Measurements from ENCODE around the gene MANF. TPM values are rescaled to one million over a fixed set of nuclear protein-coding genes. Genes with fewer than 3 reads are reported as not detected.
A peak's percentile ranks its signal among the peaks of the same experiment; 100 is the strongest.

Gene MANF
- total and polyA plus RNA-seq, 2 of the 13 experiments (the other 11 are each of a cell fraction or from before 2014, with no cell fraction given), result 55.4 to 269 TPM

DNA sequence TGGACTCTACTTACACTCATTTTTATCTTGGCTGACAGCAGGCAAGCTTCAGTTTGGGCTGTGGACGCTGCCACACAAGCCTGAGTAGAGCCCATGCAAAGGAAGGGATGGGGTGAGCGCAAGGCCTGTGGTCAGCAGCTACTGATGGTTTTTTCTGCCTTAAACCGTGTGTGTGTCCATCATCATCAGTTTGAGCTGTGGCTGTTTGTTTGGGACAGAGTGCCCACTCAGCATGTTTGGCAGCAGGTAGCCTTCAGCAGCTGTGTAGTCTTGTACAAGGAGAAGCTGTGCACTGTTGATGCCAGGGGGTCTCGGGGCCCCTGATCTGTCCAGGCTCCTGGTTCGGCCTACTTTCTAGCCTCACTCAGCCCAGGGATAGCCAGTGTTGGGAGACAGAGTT, 9.4 kb downstream of the MANF start:
- BruUV-seq (replicated peaks), result no TSS peak
- no peak overlapping the region for H3K4me3 ChIP-seq (replicated peaks in 1 of 3; ENCODE audit: insufficient read depth in 1 of 3, low read depth in 2 of 3, low read length in 3 of 3)
- no peak for ATAC-seq
- in situ Hi-C loops (cut with HindIII; ENCODE audit: extremely low pct_ligation_motif_present, low pct_unique_long_range_greater_than_20kb), result no loop called here
- H3K27ac ChIP-seq (ENCODE audit: extremely low read length, insufficient read depth, low read length), result no peak overlapping the region
- no peak overlapping the region for H3K9ac ChIP-seq (ENCODE audit: insufficient read depth, low read depth, low read length)
- peaks cover 44% of the 10 kb centered on the region for H3K4me1 ChIP-seq (ENCODE audit: insufficient read depth, low read length)
- DNase-seq (ENCODE audit: low spot score), result no peak
- H3K27me3 ChIP-seq (ENCODE audit: control insufficient read depth in 1 of 2, insufficient read depth in 2 of 2, low read length in 2 of 2), result no peaks in the 10 kb centered on the region
- H3K4me2 ChIP-seq (ENCODE audit: low read depth, low read length), result peak overlapping the region; percentile 52
- ChIA-PET CTCF (ENCODE audit: low intra/inter-chr PET ratio, low total read pairs) (no interaction called here), POLR2A (interaction anchor here (1.0 to 2.2 kb wide), 2 partner anchors 105 to 281 kb away, joined by 3 to 6 read pairs; partner anchors contain the start of gene DCAF1)
- H4K20me1 ChIP-seq (ENCODE audit: insufficient read depth, low read length), result peaks cover 20% of the 10 kb centered on the region
- WGBS (ENCODE audit: low lambda C conversion rate), result 86% methylated on average over 4 of the region's 5 CpGs
- peaks cover 20 to 57% of the 10 kb centered on the region in 2 experiments for H3K36me3 ChIP-seq (replicated peaks in 1 of 2; ENCODE audit: control insufficient read depth in 1 of 2, insufficient read depth in 2 of 2, low read length in 2 of 2)
- intact Hi-C loops (cut with micrococcal nuclease; ENCODE audit: unreplicated experiment), result no loop called here
- H3K9me3 ChIP-seq (ENCODE audit: low read length), result no peaks in the 10 kb centered on the region
- no peak overlapping the region for H2AFZ ChIP-seq (ENCODE audit: low read length)
- no peak for FAIRE-seq
- peaks cover 41% of the 10 kb centered on the region for H3K79me2 ChIP-seq (ENCODE audit: insufficient read depth, low read length)
- peak; percentile 55 for TF ChIP-seq AGO2 (optimal IDR thresholded peaks at IDR 0.05; ENCODE audit: low read depth, low read length)
- TF ChIP-seq, protein P1, sequence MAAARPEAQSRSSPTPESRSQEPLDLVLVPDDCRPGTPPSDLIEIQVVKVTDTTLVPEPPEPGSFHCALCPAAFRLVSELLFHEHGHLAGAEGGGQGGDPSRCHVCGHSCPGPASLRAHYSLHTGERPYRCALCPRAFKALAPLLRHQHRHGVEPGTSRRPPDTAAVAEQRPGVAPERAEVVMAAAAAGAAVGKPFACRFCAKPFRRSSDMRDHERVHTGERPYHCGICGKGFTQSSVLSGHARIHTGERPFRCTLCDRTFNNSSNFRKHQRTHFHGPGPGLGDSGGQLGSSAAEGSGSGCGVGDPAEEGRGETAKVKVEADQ (CRISPR knock-in tag; IDR thresholded peaks at IDR 0.05; ENCODE audit: borderline replicate concordance), result no peak
- TF ChIP-seq ZNF260 (CRISPR knock-in tag; IDR thresholded peaks at IDR 0.05; ENCODE audit: borderline replicate concordance, low read depth), result no peak
- no peak for TF ChIP-seq ZNF121 (CRISPR knock-in tag; IDR thresholded peaks at IDR 0.05)
- no peak for TF ChIP-seq DMAP1 (CRISPR knock-in tag; IDR thresholded peaks at IDR 0.05)
- TF ChIP-seq GPN1 (CRISPR knock-in tag; IDR thresholded peaks at IDR 0.05; ENCODE audit: borderline replicate concordance), result no peak
- no peak for TF ChIP-seq ZNF629 (CRISPR knock-in tag; conservative IDR thresholded peaks at IDR 0.05)
- TF ChIP-seq, protein P2, sequence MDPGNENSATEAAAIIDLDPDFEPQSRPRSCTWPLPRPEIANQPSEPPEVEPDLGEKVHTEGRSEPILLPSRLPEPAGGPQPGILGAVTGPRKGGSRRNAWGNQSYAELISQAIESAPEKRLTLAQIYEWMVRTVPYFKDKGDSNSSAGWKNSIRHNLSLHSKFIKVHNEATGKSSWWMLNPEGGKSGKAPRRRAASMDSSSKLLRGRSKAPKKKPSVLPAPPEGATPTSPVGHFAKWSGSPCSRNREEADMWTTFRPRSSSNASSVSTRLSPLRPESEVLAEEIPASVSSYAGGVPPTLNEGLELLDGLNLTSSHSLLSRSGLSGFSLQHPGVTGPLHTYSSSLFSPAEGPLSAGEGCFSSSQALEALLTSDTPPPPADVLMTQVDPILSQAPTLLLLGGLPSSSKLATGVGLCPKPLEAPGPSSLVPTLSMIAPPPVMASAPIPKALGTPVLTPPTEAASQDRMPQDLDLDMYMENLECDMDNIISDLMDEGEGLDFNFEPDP (CRISPR knock-in tag; conservative IDR thresholded peaks at IDR 0.05), result no peak
- TF ChIP-seq ZFY (CRISPR knock-in tag; IDR thresholded peaks at IDR 0.05), result 0 out of 2 replicates have a peak, but pooled peaks have one; percentile 19
- TF ChIP-seq RBAK (CRISPR knock-in tag; IDR thresholded peaks at IDR 0.05), result no peak
- TF ChIP-seq, protein P3, sequence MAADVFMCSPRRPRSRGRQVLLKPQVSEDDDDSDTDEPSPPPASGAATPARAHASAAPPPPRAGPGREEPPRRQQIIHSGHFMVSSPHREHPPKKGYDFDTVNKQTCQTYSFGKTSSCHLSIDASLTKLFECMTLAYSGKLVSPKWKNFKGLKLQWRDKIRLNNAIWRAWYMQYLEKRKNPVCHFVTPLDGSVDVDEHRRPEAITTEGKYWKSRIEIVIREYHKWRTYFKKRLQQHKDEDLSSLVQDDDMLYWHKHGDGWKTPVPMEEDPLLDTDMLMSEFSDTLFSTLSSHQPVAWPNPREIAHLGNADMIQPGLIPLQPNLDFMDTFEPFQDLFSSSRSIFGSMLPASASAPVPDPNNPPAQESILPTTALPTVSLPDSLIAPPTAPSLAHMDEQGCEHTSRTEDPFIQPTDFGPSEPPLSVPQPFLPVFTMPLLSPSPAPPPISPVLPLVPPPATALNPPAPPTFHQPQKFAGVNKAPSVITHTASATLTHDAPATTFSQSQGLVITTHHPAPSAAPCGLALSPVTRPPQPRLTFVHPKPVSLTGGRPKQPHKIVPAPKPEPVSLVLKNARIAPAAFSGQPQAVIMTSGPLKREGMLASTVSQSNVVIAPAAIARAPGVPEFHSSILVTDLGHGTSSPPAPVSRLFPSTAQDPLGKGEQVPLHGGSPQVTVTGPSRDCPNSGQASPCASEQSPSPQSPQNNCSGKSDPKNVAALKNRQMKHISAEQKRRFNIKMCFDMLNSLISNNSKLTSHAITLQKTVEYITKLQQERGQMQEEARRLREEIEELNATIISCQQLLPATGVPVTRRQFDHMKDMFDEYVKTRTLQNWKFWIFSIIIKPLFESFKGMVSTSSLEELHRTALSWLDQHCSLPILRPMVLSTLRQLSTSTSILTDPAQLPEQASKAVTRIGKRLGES (CRISPR knock-in tag; IDR thresholded peaks at IDR 0.05; ENCODE audit: borderline replicate concordance), result no peak
- TF ChIP-seq CEBPB (IDR thresholded peaks at IDR 0.05; ENCODE audit: borderline replicate concordance, low read depth, low read length), result no peak
- TF ChIP-seq KDM2A (CRISPR knock-in tag; IDR thresholded peaks at IDR 0.05; ENCODE audit: borderline replicate concordance, low read depth), result 0 out of 2 replicates have a peak, but pooled peaks have one; percentile 12
- no peak for TF ChIP-seq ZNF577 (CRISPR knock-in tag; IDR thresholded peaks at IDR 0.05; ENCODE audit: borderline replicate concordance, low read depth)
- TF ChIP-seq ZNF841 (CRISPR knock-in tag; IDR thresholded peaks at IDR 0.05; ENCODE audit: borderline replicate concordance), result no peak
- no peak for TF ChIP-seq DNMT1 (CRISPR knock-in tag; IDR thresholded peaks at IDR 0.05)
- TF ChIP-seq ZNF224 (CRISPR knock-in tag; IDR thresholded peaks at IDR 0.05), result no peak
- TF ChIP-seq POLR2AphosphoS5 (IDR thresholded peaks at IDR 0.05; ENCODE audit: low read depth, low read length), result peak; percentile 29; the same call in 1 of the 2 replicates
- peak; percentile 84; the same call in 1 of the 2 replicates for TF ChIP-seq ZC3H13 (CRISPR knock-in tag; IDR thresholded peaks at IDR 0.05)

All from HepG2 (cell line).